IMR-90 (cell line): Measurements from ENCODE around the gene NAA35. TPM values are rescaled to one million over a fixed set of nuclear protein-coding genes. Genes with fewer than 3 reads are reported as not detected.

Experiments used
- ATAC-seq: fragments of 200-7000 bp; cut with Tn5 transposase; 2 replicates; pipeline ENCODE4 v1.9.1; 2020; ENCODE audit warnings: low read depth, mild to moderate bottlenecking, moderate library complexity
- BruUV-seq: library from RNA; stranded (reverse); fragments of 400-500 nt; replicated peaks from 2 replicates; lab custom pipeline; 2021; lab: Mats Ljungman, UMichigan
- CTCF ChIA-PET: fragments of 300-600 bp; formaldehyde crosslinking; extraction: SDS; loops from one replicate; lab custom pipeline; 2021; ENCODE audit warnings: antibody characterized with exemption; lab: Yijun Ruan, JAX
- POLR2A ChIA-PET: fragments of 300-600 bp; sonication (Branson Sonifier 250); formaldehyde crosslinking; loops from one replicate; lab custom pipeline; 2022; ENCODE audit warnings: antibody characterized with exemption; ENCODE audit not compliant: unreplicated experiment; lab: Charles Lee
- DNase-seq: peaks from one replicate; pipeline ENCODE4 v3.0.0; 2013
- H2AFZ ChIP-seq: replicated peaks from 2 replicates; pipeline ENCODE3; 2013; ENCODE audit warnings: low read length, mild to moderate bottlenecking; ENCODE audit not compliant: poor library complexity
- H2AK5ac ChIP-seq: 2 replicates; pipeline ENCODE4 v1.6.1; 2013; ENCODE audit warnings: low read depth, low read length, inconsistent platforms
- H2AK9ac ChIP-seq: replicated peaks from 2 replicates; pipeline ENCODE3; 2013; ENCODE audit warnings: mild to moderate bottlenecking, low read depth, low read length, moderate library complexity; ENCODE audit not compliant: poor library complexity
- H2BK120ac ChIP-seq: 2 replicates; pipeline ENCODE4 v1.6.1; 2013; ENCODE audit warnings: low read depth, low read length, inconsistent platforms
- H2BK15ac ChIP-seq: 3 replicates; pipeline ENCODE4 v1.6.1; 2013; ENCODE audit warnings: low read depth, low read length, inconsistent platforms
- H2BK20ac ChIP-seq: 2 replicates; pipeline ENCODE4 v1.6.1; 2013; ENCODE audit warnings: low read depth, mild to moderate bottlenecking, inconsistent platforms, low read length, moderate library complexity
- H2BK5ac ChIP-seq: 2 replicates; pipeline ENCODE4 v1.6.1; 2013; ENCODE audit warnings: mild to moderate bottlenecking, low read depth, low read length, inconsistent platforms; ENCODE audit not compliant: poor library complexity, severe bottlenecking
- H3K14ac ChIP-seq: replicated peaks from 2 replicates; pipeline ENCODE4 v1.6.1; 2013; ENCODE audit warnings: low read depth, low read length, inconsistent platforms
- H3K18ac ChIP-seq: 2 replicates; pipeline ENCODE4 v1.6.1; 2013; ENCODE audit warnings: low read depth, low read length, control low read depth
- H3K23ac ChIP-seq: 2 replicates; pipeline ENCODE4 v1.6.1; 2013; ENCODE audit warnings: low read depth, low read length, inconsistent platforms
- H3K27ac ChIP-seq: 2 replicates; pipeline ENCODE4 v1.5.1; 2013; ENCODE audit warnings: mild to moderate bottlenecking, control low read depth, low read length; ENCODE audit not compliant: insufficient read depth
- H3K27me3 ChIP-seq: 2 replicates; pipeline ENCODE4 v1.6.1; 2013; ENCODE audit warnings: low read length; ENCODE audit not compliant: control insufficient read depth, insufficient read depth
- H3K36me3 ChIP-seq: 2 replicates; pipeline ENCODE4 v1.6.1; 2013; ENCODE audit warnings: low read length, mixed read lengths; ENCODE audit not compliant: control insufficient read depth, insufficient read depth
- H3K4ac ChIP-seq: 2 replicates; pipeline ENCODE4 v1.6.1; 2013; ENCODE audit warnings: low read depth, low read length, inconsistent platforms
- H3K4me1 ChIP-seq: 2 replicates; pipeline ENCODE4 v1.6.1; 2013; ENCODE audit warnings: low read length, mixed read lengths; ENCODE audit not compliant: control insufficient read depth, insufficient read depth
- H3K4me2 ChIP-seq: 2 replicates; pipeline ENCODE4 v1.6.1; 2013; ENCODE audit warnings: low read depth, mild to moderate bottlenecking, control low read depth, low read length, moderate library complexity
- H3K4me3 ChIP-seq: 2 replicates; pipeline ENCODE4 v1.5.1; 2013; ENCODE audit warnings: low read depth, mild to moderate bottlenecking, control low read depth, low read length, moderate library complexity; ENCODE audit not compliant: insufficient read depth
- H3K56ac ChIP-seq: 2 replicates; pipeline ENCODE4 v1.6.1; 2013; ENCODE audit warnings: low read length, inconsistent platforms; ENCODE audit not compliant: insufficient read depth; ENCODE audit errors: extremely low read depth
- H3K79me1 ChIP-seq, 2 experiments: 2 replicates each; pipeline ENCODE4 v1.6.1; 2013; ENCODE audit warnings: low read length in 2 of 2, inconsistent platforms in 1 of 2, low read depth in 1 of 2
- H3K9ac ChIP-seq: 2 replicates; pipeline ENCODE4 v1.6.1; 2013; ENCODE audit warnings: low read depth, low read length, control low read depth
- H3K9me1 ChIP-seq: 2 replicates; pipeline ENCODE4 v1.6.1; 2013; ENCODE audit warnings: low read length, inconsistent platforms; ENCODE audit not compliant: insufficient read depth
- H3K9me3 ChIP-seq: 2 replicates; pipeline ENCODE4 v1.6.1; 2013; ENCODE audit warnings: low read length; ENCODE audit not compliant: control insufficient read depth, insufficient read depth
- H4K20me1 ChIP-seq: 2 replicates; pipeline ENCODE4 v1.6.1; 2013; ENCODE audit warnings: low read length, inconsistent platforms; ENCODE audit not compliant: insufficient read depth
- H4K5ac ChIP-seq: 2 replicates; pipeline ENCODE4 v1.6.1; 2013; ENCODE audit warnings: mild to moderate bottlenecking, low read depth, low read length, control low read depth
- H4K8ac ChIP-seq, 2 experiments: 2 replicates each; pipeline ENCODE4 v1.6.1; 2013; ENCODE audit warnings: low read depth in 2 of 2, low read length in 2 of 2, control low read depth in 1 of 2, inconsistent platforms in 1 of 2
- H4K91ac ChIP-seq: 2 replicates; pipeline ENCODE4 v1.6.1; 2013; ENCODE audit warnings: low read depth, low read length, inconsistent platforms; ENCODE audit not compliant: insufficient read depth
- CHD1 ChIP-seq: IDR thresholded peaks from 2 replicates; pipeline ENCODE4 v1.6.1; 2012; ENCODE audit warnings: low read depth, low read length, improper control_type of control experiment
- CTCF ChIP-seq: conservative IDR thresholded peaks from 2 replicates; pipeline ENCODE4 v1.5.1; 2012; ENCODE audit warnings: mild to moderate bottlenecking, low read depth, low read length, improper control_type of control experiment
- NFE2L2 ChIP-seq: fragments of 150-350 bp; IDR thresholded peaks from 2 replicates; pipeline ENCODE4 v1.6.1; 2016; ENCODE audit warnings: low read depth, mild to moderate bottlenecking, low read length
- RCOR1 ChIP-seq: IDR thresholded peaks from 2 replicates; pipeline ENCODE4 v1.6.1; 2012; ENCODE audit warnings: mild to moderate bottlenecking, low read length, improper control_type of control experiment; ENCODE audit not compliant: insufficient replicate concordance
- USF2 ChIP-seq: fragments of 150-350 bp; IDR thresholded peaks from 2 replicates; pipeline ENCODE4 v1.6.1; 2017; ENCODE audit warnings: mild to moderate bottlenecking, antibody characterized with exemption, low read length, low read depth
- WGBS, 2 experiments: methylation state at CpG; one replicate each; pipeline versions ENCODE4 v1.1.5 to v1.1.7; 2013; ENCODE audit warnings: missing lambda C conversion rate in 2 of 2; ENCODE audit not compliant: insufficient read length in 1 of 2; ENCODE audit errors: extremely low coverage in 2 of 2; 5-methylcytosine and 5-hydroxymethylcytosine counted together
- dilution Hi-C: fragments of 300-500 bp; cut with HindIII; formaldehyde crosslinking; loops from one replicate; pipeline ENCODE4 v1.14.3; 2018; ENCODE audit warnings: low sequenced_read_pairs; ENCODE audit not compliant: unreplicated experiment
- in situ Hi-C: fragments of 300-500 bp; cut with MboI; formaldehyde crosslinking; loops from 3 replicates; pipeline ENCODE4 v1.14.3; 2019; ENCODE audit warnings: low sequenced_read_pairs, inconsistent platforms, mixed read lengths
- intact Hi-C: fragments of 100-400 bp; cut with micrococcal nuclease; formaldehyde crosslinking; loops from 2 replicates; pipeline ENCODE4 v1.10.0; 2022
- polyA plus RNA-seq, 3 experiments: library from polyadenylated mRNA; depleted of rRNA; stranded (reverse); fragments of >200 nt; gene quantifications; 2 replicates each; pipeline ENCODE4 v1.2.3, GENCODE V29; 2012; ENCODE audit warnings: low replicate concordance in 1 of 3
- total RNA-seq: library from RNA; depleted of rRNA; stranded (reverse); fragments of >200 nt; gene quantifications from 2 replicates; pipeline ENCODE4 v1.2.3, GENCODE V29; 2012

The NAA35 gene
- total and polyA plus RNA-seq, 2 of the 4 experiments (the other 2 are of a cell fraction) = 13.1 to 16.5 TPM

- Histone ChIP-seq H3K79me1 (no peaks in the 10 kb centered on the region; a peak in 1 of 4 replicates), H4K8ac (no peak overlapping the region), H3K4me3 (no peak overlapping the region), H4K91ac (no peak overlapping the region), H3K9me3 (no peaks in the 10 kb centered on the region), H2BK5ac (no peak overlapping the region), H3K56ac (no peak overlapping the region), H3K9me1 (no peaks in the 10 kb centered on the region; the same call in 1 of the 2 replicates), H3K27ac (no peak overlapping the region), H2AFZ (no peak overlapping the region), H3K9ac (no peak overlapping the region), H4K5ac (no peak overlapping the region), H2AK9ac (no peak overlapping the region), H4K20me1 (no peaks in the 10 kb centered on the region), H3K27me3 (no peaks in the 10 kb centered on the region), H2BK15ac (no peak overlapping the region), H3K14ac (no peak overlapping the region), H3K36me3 (no peaks in the 10 kb centered on the region), H3K23ac (no peak overlapping the region), H2AK5ac (no peak overlapping the region), H3K4me2 (no peak overlapping the region), H2BK120ac (no peak overlapping the region), H3K18ac (no peak overlapping the region), H2BK20ac (no peak overlapping the region), H3K4me1 (no peaks in the 10 kb centered on the region), H3K4ac (no peak overlapping the region)
- CTCF ChIA-PET = no interaction called here
- no CpG with 5 or more reads among the region's 13 CpGs for WGBS, 2 experiments
- in situ Hi-C loops = no loop called here
- no peak for ATAC-seq
- POLR2A ChIA-PET = no interaction called here
- no peak for TF ChIP-seq RCOR1
- no peak for TF ChIP-seq CTCF
- TF ChIP-seq CHD1 = no peak
- no peak for TF ChIP-seq NFE2L2
- no peak for TF ChIP-seq USF2
- intact Hi-C loops = loop anchor here (10.0 kb wide), 1 partner anchor 227 kb away; no protein-coding TSS in a partner anchor
- no peak for DNase-seq
- BruUV-seq = no TSS peak
- dilution Hi-C loops = no loop called here
Measured at GRCh38 chr9:86047361-86047760, 106.4 kb downstream of the NAA35 start.
